NCI-H526 treated with DMSO at 0.1 percent for 48 hours (cell line): ENCODE data around the gene DNM1L.
"Not testable (repeated sequence)": the region's sequence is repeated elsewhere in the genome, so short reads cannot be mapped to it uniquely, and the experiment has no call there.

ENCODE experiments used
- DNase-seq: peaks from one replicate; lab custom pipeline; 2025; lab: John Stamatoyannopoulos, UW

Gene DNM1L

GRCh38 chr12:32697445-32697844, 18.3 kb downstream of the DNM1L start:
- no peak for DNase-seq

GRCh38 chr12:32698285-32698684, 19.2 kb downstream of the DNM1L start:
- DNase-seq, result peak; percentile 37

GRCh38 chr12:32699437-32699836, 20.3 kb downstream of the DNM1L start:
- not testable (repeated sequence) for DNase-seq

- DNase-seq, result no peak
These were observed 23.4 kb downstream of the DNM1L start for GRCh38 chr12:32702473-32702872.

GRCh38 chr12:32702946-32703345, 23.8 kb downstream of the DNM1L start:
- DNase-seq, result no peak

GRCh38 chr12:32705783-32706182, 26.7 kb downstream of the DNM1L start:
- no peak for DNase-seq

- DNase-seq, result no peak
These were observed 27.4 kb downstream of the DNM1L start for GRCh38 chr12:32706335-32707024.

- DNase-seq, result no peak
These were observed 29.8 kb downstream of the DNM1L start for GRCh38 chr12:32708926-32709325.

GRCh38 chr12:32714772-32715171, 35.7 kb downstream of the DNM1L start:
- no peak for DNase-seq

- DNase-seq, result no peak
These were observed 39.8 kb downstream of the DNM1L start for GRCh38 chr12:32718926-32719325.

- DNase-seq, result not testable (repeated sequence)
These were observed 46.2 kb downstream of the DNM1L start for GRCh38 chr12:32725308-32725707.

GRCh38 chr12:32726286-32726685, 47.2 kb downstream of the DNM1L start:
- no peak for DNase-seq

GRCh38 chr12:32727237-32727636, 48.1 kb downstream of the DNM1L start:
- no peak for DNase-seq

GRCh38 chr12:32734952-32735351, 55.9 kb downstream of the DNM1L start:
- no peak for DNase-seq

- no peak for DNase-seq
These were observed 57.3 kb downstream of the DNM1L start for GRCh38 chr12:32736445-32736844.

- no peak for DNase-seq
These were observed 58.6 kb downstream of the DNM1L start for GRCh38 chr12:32737715-32738114.

GRCh38 chr12:32739279-32739678, 60.2 kb downstream of the DNM1L start:
- DNase-seq, result no peak

GRCh38 chr12:32742133-32742532, 63.0 kb downstream of the DNM1L start:
- DNase-seq, result no peak

- no peak for DNase-seq
These were observed 64.2 kb downstream of the DNM1L start for GRCh38 chr12:32743264-32743663.

- DNase-seq, result no peak
These were observed 74.5 kb downstream of the DNM1L start for GRCh38 chr12:32753605-32754004.

- DNase-seq, result no peak
These were observed 75.0 kb downstream of the DNM1L start for GRCh38 chr12:32754111-32754510.

- peak; percentile 45 for DNase-seq
These were observed 76.1 kb downstream of the DNM1L start for GRCh38 chr12:32755051-32755653.

- peak; percentile 96 for DNase-seq
These were observed 76.8 kb downstream of the DNM1L start, which contains the start of gene YARS2 for GRCh38 chr12:32755654-32756475. YARS2 (minus strand) TSS chr12:32755897; CDS start chr12:32755874, 23 bp downstream.
